Urothelium cell line (cell line): ENCODE results near the gene P3H2.
A peak's percentile ranks its signal among the peaks of the same experiment; 100 is the strongest.

Source experiments
- DNase-seq: peaks from one replicate; pipeline ENCODE4 v3.0.0; 2011; ENCODE audit warnings: low spot score, mixed read lengths
- FAIRE-seq: peaks from 2 replicates; lab custom pipeline; 2011; peaks lifted over from hg19 to GRCh38; lab: Jason Lieb, UNC

The P3H2 gene

GRCh38 chr3:189950258-189950657 is 170.4 kb downstream of the P3H2 start:
- no peak for DNase-seq
- no peak for FAIRE-seq

- DNase-seq (no peak), FAIRE-seq (no peak)
These were observed 171.1 kb downstream of the P3H2 start for GRCh38 chr3:189949580-189949979.

GRCh38 chr3:189948724-189949045 is 172.0 kb downstream of the P3H2 start:
- FAIRE-seq = no peak

GRCh38 chr3:189947948-189948723 is 172.6 kb downstream of the P3H2 start:
- DNase-seq (no peak), FAIRE-seq (no peak)

More at GRCh38 chr3:189948724-189949045, 172.0 kb downstream of the P3H2 start:
- no peak for DNase-seq

- FAIRE-seq (no peak), DNase-seq (no peak)
These were observed 173.6 kb downstream of the P3H2 start for GRCh38 chr3:189947068-189947467.

- FAIRE-seq = no peak
- DNase-seq = no peak
These were observed 174.6 kb downstream of the P3H2 start for GRCh38 chr3:189945935-189946709.

GRCh38 chr3:189944285-189945145 is 176.2 kb downstream of the P3H2 start:
- FAIRE-seq = no peak
- no peak for DNase-seq

- FAIRE-seq (no peak), DNase-seq (no peak)
These were observed 177.7 kb downstream of the P3H2 start for GRCh38 chr3:189942948-189943347.

GRCh38 chr3:189941679-189942078 is 179.0 kb downstream of the P3H2 start:
- peak; percentile 63 for DNase-seq
- no peak for FAIRE-seq

- DNase-seq = no peak
- no peak for FAIRE-seq
These were observed 179.6 kb downstream of the P3H2 start for GRCh38 chr3:189941125-189941524.

GRCh38 chr3:189937302-189938127 is 183.2 kb downstream of the P3H2 start:
- DNase-seq (peak; percentile 76), FAIRE-seq (peak; percentile 35)

GRCh38 chr3:189936201-189936945 is 184.3 kb downstream of the P3H2 start:
- DNase-seq (no peak), FAIRE-seq (no peak)

- no peak for FAIRE-seq
- DNase-seq = peak; percentile 27
These were observed 192.5 kb downstream of the P3H2 start for GRCh38 chr3:189927975-189928895.

- no peak for FAIRE-seq
These were observed 198.9 kb downstream of the P3H2 start for GRCh38 chr3:189921770-189922169.

GRCh38 chr3:189914799-189915198 is 205.9 kb downstream of the P3H2 start:
- peak; percentile 39 for DNase-seq
- FAIRE-seq = peak; percentile 13

More at GRCh38 chr3:189921770-189922169, 198.9 kb downstream of the P3H2 start:
- no peak for DNase-seq

GRCh38 chr3:189911001-189911400 is 209.7 kb downstream of the P3H2 start:
- FAIRE-seq (no peak), DNase-seq (no peak)

- DNase-seq = no peak
- no peak for FAIRE-seq
These were observed 211.1 kb downstream of the P3H2 start for GRCh38 chr3:189909573-189909972.

GRCh38 chr3:189909139-189909538 is 211.6 kb downstream of the P3H2 start:
- no peak for FAIRE-seq
- DNase-seq = no peak

GRCh38 chr3:189908646-189909045 is 212.1 kb downstream of the P3H2 start:
- FAIRE-seq = peak; percentile 44

More at GRCh38 chr3:189908646-189909045, 212.1 kb downstream of the P3H2 start:
- DNase-seq = peak; percentile 30
